GM21526 (cell line): ENCODE results near the gene CABP2.
"Not testable (repeated sequence)": the region's sequence is repeated elsewhere in the genome, so short reads cannot be mapped to it uniquely, and the experiment has no call there.

Experiments
- ATAC-seq: cut with Tn5 transposase; IDR thresholded peaks from one replicate; pipeline ENCODE4 v1.9.1; 2021; ENCODE audit warnings: moderate library complexity; ENCODE audit not compliant: unreplicated experiment, low FRiP score

The CABP2 gene

GRCh38 chr11:67539550-67539949, 16.3 kb upstream of the CABP2 start:
- no peak for ATAC-seq

- ATAC-seq = no peak
These were observed 15.7 kb upstream of the CABP2 start for GRCh38 chr11:67538823-67539505.

- no peak for ATAC-seq
These were observed 15.1 kb upstream of the CABP2 start for GRCh38 chr11:67538306-67538705.

- no peak for ATAC-seq
These were observed 12.3 kb upstream of the CABP2 start for GRCh38 chr11:67535561-67535960.

- no peak for ATAC-seq
These were observed 10.9 kb upstream of the CABP2 start for GRCh38 chr11:67534070-67534679.

GRCh38 chr11:67532889-67533288, 9.6 kb upstream of the CABP2 start:
- no peak for ATAC-seq

- no peak for ATAC-seq
These were observed 7.0 kb upstream of the CABP2 start for GRCh38 chr11:67530282-67530592.

GRCh38 chr11:67528376-67528775, 5.1 kb upstream of the CABP2 start:
- no peak for ATAC-seq

- no peak for ATAC-seq
These were observed 2.2 kb upstream of the CABP2 start for GRCh38 chr11:67525275-67525976.

- ATAC-seq = no peak
These were observed 1.2 kb upstream of the CABP2 start for GRCh38 chr11:67524480-67524808.

- ATAC-seq = no peak
These were observed 572 bp upstream of the CABP2 start for GRCh38 chr11:67523556-67524479.

GRCh38 chr11:67522338-67522737, 908 bp downstream of the CABP2 start:
- no peak for ATAC-seq

- no peak for ATAC-seq
These were observed 1.3 kb downstream of the CABP2 start for GRCh38 chr11:67521924-67522323.

- ATAC-seq = no peak
These were observed 2.1 kb downstream of the CABP2 start for GRCh38 chr11:67520856-67521824.

- ATAC-seq = no peak
These were observed 3.5 kb downstream of the CABP2 start for GRCh38 chr11:67519726-67520125.

- ATAC-seq = no peak
These were observed 5.3 kb downstream of the CABP2 start for GRCh38 chr11:67517784-67518552.

- ATAC-seq = no peak
These were observed 6.4 kb downstream of the CABP2 start for GRCh38 chr11:67516806-67517205.

GRCh38 chr11:67514116-67514515, 9.1 kb downstream of the CABP2 start:
- no peak for ATAC-seq

GRCh38 chr11:67511558-67511957, 11.7 kb downstream of the CABP2 start:
- not testable (repeated sequence) for ATAC-seq
